Peyer's patch (tissue), 4 donors: ENCODE measurements around the gene FZR1.
A peak's percentile ranks its signal among the peaks of the same experiment; 100 is the strongest.

ENCODE experiments used
- POLR2A ChIP-seq, 2 donors: fragments of 450-650 bp; IDR thresholded peaks; one replicate each; pipeline ENCODE4 v1.5.1; 2017; ENCODE audit warnings: antibody characterized with exemption in 2 of 2, mild to moderate bottlenecking in 2 of 2, moderate library complexity in 2 of 2
- TF ChIP-seq, protein P1 (sequence below), 6 experiments: fragments of 450-650 bp in 4 of 6; fragments of 200-600 bp in 2 of 6; sonication (generic) in 1 of 6; IDR thresholded peaks; one replicate each; pipeline ENCODE4 v1.5.1; 2017 to 2019; ENCODE audit warnings: antibody characterized with exemption in 6 of 6, mild to moderate bottlenecking in 3 of 6, moderate library complexity in 1 of 6

DNA sequence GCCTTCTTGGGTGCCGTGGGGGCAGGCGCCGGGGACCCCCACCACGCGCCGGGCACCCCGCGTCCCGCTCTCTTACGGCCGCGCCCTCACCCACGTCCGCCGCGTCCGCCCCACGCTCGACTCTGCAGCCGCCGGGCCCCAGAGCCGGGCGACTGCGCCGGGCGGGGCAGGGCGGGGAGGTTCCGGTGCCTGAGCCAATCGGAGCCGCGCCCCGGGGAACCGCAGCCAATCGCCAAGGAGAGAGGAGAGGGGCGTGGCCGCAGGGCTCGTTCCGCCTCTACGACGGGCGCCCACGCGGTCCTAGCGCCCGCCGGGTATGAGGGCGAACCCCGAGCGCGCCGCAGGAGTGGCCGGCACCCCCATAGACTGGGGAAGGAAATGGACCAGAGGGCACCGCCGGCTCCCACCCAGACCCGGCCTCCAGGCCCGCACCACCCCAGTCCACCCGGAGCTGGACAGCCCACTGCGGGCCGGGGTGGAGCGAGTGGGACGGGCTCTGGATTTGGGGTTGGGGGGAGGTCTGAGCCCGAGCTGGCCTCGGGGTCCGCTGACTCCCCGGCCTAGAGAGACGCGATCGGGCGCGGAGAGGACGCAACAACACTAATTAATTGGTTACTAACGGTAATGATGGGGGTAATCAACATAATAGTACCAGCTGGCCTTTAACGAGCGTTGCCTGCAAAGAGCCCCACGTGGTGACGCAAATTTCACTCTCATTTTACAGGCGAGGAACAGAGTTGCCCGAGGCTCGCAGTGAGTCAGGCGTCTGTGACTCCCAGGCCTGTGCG is 51.5 kb downstream of the FZR1 start, which contains the start of gene MFSD12:
- peak; percentile 73 to 84 for TF ChIP-seq POLR2A (IDR thresholded peaks at IDR 0.05)
- TF ChIP-seq, protein P1, sequence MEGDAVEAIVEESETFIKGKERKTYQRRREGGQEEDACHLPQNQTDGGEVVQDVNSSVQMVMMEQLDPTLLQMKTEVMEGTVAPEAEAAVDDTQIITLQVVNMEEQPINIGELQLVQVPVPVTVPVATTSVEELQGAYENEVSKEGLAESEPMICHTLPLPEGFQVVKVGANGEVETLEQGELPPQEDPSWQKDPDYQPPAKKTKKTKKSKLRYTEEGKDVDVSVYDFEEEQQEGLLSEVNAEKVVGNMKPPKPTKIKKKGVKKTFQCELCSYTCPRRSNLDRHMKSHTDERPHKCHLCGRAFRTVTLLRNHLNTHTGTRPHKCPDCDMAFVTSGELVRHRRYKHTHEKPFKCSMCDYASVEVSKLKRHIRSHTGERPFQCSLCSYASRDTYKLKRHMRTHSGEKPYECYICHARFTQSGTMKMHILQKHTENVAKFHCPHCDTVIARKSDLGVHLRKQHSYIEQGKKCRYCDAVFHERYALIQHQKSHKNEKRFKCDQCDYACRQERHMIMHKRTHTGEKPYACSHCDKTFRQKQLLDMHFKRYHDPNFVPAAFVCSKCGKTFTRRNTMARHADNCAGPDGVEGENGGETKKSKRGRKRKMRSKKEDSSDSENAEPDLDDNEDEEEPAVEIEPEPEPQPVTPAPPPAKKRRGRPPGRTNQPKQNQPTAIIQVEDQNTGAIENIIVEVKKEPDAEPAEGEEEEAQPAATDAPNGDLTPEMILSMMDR (IDR thresholded peaks at IDR 0.05) = peak in 1 of 6 experiments; percentile 0
